OCI-LY1 (cell line): ENCODE measurements around the gene PIP4K2A.

ENCODE experiments used
- H2AFZ ChIP-seq: fragments of 200-600 bp; sonication (generic), shearing (Covaris generic); 2 replicates; pipeline ENCODE4 v1.6.0; 2014; ENCODE audit warnings: antibody characterized with exemption, mild to moderate bottlenecking, low read length
- H3F3A ChIP-seq: fragments of 200-600 bp; sonication (generic), shearing (Covaris generic); 2 replicates; pipeline ENCODE4 v1.6.0; 2014; ENCODE audit warnings: mild to moderate bottlenecking, antibody characterized with exemption, low read length, moderate library complexity; ENCODE audit not compliant: insufficient read depth
- H3K27ac ChIP-seq: fragments of 200-600 bp; sonication (generic); 2 replicates; pipeline ENCODE4 v1.5.1; 2014; ENCODE audit warnings: low read length, mixed run types, mild to moderate bottlenecking, low read depth; ENCODE audit not compliant: poor library complexity, severe bottlenecking
- H3K27me3 ChIP-seq: fragments of 200-600 bp; sonication (generic); 2 replicates; pipeline ENCODE4 v1.6.0; 2014; ENCODE audit warnings: antibody characterized with exemption, mild to moderate bottlenecking, low read length, moderate library complexity; ENCODE audit not compliant: insufficient read depth
- H3K36me3 ChIP-seq: fragments of 200-600 bp; sonication (generic); 2 replicates; pipeline ENCODE4 v1.6.1; 2014; ENCODE audit warnings: mild to moderate bottlenecking, antibody characterized with exemption, low read length, moderate library complexity, mixed read lengths; ENCODE audit not compliant: insufficient read depth
- H3K4me1 ChIP-seq: fragments of 200-600 bp; sonication (generic); 2 replicates; pipeline ENCODE4 v1.5.1; 2014; ENCODE audit warnings: mild to moderate bottlenecking, low read length, moderate library complexity; ENCODE audit not compliant: insufficient read depth, severe bottlenecking
- H3K4me2 ChIP-seq: fragments of 200-600 bp; sonication (generic), shearing (Covaris generic); 2 replicates; pipeline ENCODE4 v1.6.1; 2014; ENCODE audit warnings: low read length
- H3K4me3 ChIP-seq: fragments of 200-600 bp; sonication (generic); 2 replicates; pipeline ENCODE4 v1.5.1; 2014; ENCODE audit warnings: low read length, low read depth, mild to moderate bottlenecking, mixed read lengths; ENCODE audit not compliant: poor library complexity, severe bottlenecking
- H3K79me2 ChIP-seq: fragments of 200-600 bp; shearing (Covaris generic); 2 replicates; pipeline ENCODE4 v1.6.1; 2016; ENCODE audit warnings: mixed run types, low read length, mixed read lengths; ENCODE audit not compliant: insufficient read depth
- H3K9ac ChIP-seq: fragments of 200-600 bp; sonication (generic), shearing (Covaris generic); 2 replicates; pipeline ENCODE4 v1.6.1; 2014; ENCODE audit warnings: mild to moderate bottlenecking, low read length, mixed read lengths
- H3K9me2 ChIP-seq: fragments of 200-600 bp; sonication (generic), shearing (Covaris generic); 2 replicates; pipeline ENCODE4 v1.6.1; 2014; ENCODE audit warnings: low read depth, mild to moderate bottlenecking, low read length, mixed read lengths
- H3K9me3 ChIP-seq: fragments of 200-600 bp; shearing (Covaris generic); 2 replicates; pipeline ENCODE4 v1.6.1; 2014; ENCODE audit warnings: low read length, mixed read lengths
- H4K20me1 ChIP-seq: fragments of 200-600 bp; sonication (generic), shearing (Covaris generic); 2 replicates; pipeline ENCODE4 v1.6.0; 2016; ENCODE audit warnings: mild to moderate bottlenecking, low read length; ENCODE audit not compliant: insufficient read depth
- EZH2 ChIP-seq: fragments of 200-600 bp; sonication (generic), shearing (Covaris generic); IDR thresholded peaks from 2 replicates; pipeline ENCODE4 v1.8.0; 2017; ENCODE audit warnings: borderline replicate concordance, mixed run types, mild to moderate bottlenecking, antibody characterized with exemption, low read length, moderate library complexity, mixed read lengths
- TF ChIP-seq, protein P1 (sequence below): fragments of 200-600 bp; sonication (generic), shearing (Covaris generic); IDR thresholded peaks from 2 replicates; pipeline ENCODE4 v1.5.1; 2017; ENCODE audit warnings: mild to moderate bottlenecking, antibody characterized with exemption, low read length, moderate library complexity, mixed read lengths

PIP4K2A gene

GRCh38 chr10:22647244-22647643 is 67.1 kb downstream of the PIP4K2A start:
- Histone ChIP-seq H3K79me2 (no peaks in the 10 kb centered on the region), H3F3A (no peaks in the 10 kb centered on the region), H3K4me1 (no peaks in the 10 kb centered on the region), H3K9me3 (no peaks in the 10 kb centered on the region), H2AFZ (no peak overlapping the region), H3K27ac (no peak overlapping the region), H3K36me3 (no peaks in the 10 kb centered on the region), H3K9me2 (no peaks in the 10 kb centered on the region), H3K4me2 (no peak overlapping the region), H4K20me1 (no peaks in the 10 kb centered on the region), H3K4me3 (no peak overlapping the region), H3K9ac (no peak overlapping the region), H3K27me3 (no peaks in the 10 kb centered on the region)
- no peak for TF ChIP-seq EZH2
- TF ChIP-seq, protein P1, sequence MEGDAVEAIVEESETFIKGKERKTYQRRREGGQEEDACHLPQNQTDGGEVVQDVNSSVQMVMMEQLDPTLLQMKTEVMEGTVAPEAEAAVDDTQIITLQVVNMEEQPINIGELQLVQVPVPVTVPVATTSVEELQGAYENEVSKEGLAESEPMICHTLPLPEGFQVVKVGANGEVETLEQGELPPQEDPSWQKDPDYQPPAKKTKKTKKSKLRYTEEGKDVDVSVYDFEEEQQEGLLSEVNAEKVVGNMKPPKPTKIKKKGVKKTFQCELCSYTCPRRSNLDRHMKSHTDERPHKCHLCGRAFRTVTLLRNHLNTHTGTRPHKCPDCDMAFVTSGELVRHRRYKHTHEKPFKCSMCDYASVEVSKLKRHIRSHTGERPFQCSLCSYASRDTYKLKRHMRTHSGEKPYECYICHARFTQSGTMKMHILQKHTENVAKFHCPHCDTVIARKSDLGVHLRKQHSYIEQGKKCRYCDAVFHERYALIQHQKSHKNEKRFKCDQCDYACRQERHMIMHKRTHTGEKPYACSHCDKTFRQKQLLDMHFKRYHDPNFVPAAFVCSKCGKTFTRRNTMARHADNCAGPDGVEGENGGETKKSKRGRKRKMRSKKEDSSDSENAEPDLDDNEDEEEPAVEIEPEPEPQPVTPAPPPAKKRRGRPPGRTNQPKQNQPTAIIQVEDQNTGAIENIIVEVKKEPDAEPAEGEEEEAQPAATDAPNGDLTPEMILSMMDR, result no peak

- Histone ChIP-seq H3K9me3 (no peaks in the 10 kb centered on the region), H3K9me2 (no peaks in the 10 kb centered on the region), H2AFZ (no peak overlapping the region), H3K27me3 (no peaks in the 10 kb centered on the region), H4K20me1 (no peaks in the 10 kb centered on the region), H3K4me3 (no peak overlapping the region), H3K36me3 (no peaks in the 10 kb centered on the region), H3K4me1 (no peaks in the 10 kb centered on the region), H3F3A (no peaks in the 10 kb centered on the region), H3K79me2 (no peaks in the 10 kb centered on the region), H3K4me2 (no peak overlapping the region), H3K9ac (no peak overlapping the region), H3K27ac (no peak overlapping the region)
- no peak for TF ChIP-seq EZH2
- TF ChIP-seq, protein P1, result no peak
Measured at GRCh38 chr10:22646388-22646853, 68.0 kb downstream of the PIP4K2A start.

DNA sequence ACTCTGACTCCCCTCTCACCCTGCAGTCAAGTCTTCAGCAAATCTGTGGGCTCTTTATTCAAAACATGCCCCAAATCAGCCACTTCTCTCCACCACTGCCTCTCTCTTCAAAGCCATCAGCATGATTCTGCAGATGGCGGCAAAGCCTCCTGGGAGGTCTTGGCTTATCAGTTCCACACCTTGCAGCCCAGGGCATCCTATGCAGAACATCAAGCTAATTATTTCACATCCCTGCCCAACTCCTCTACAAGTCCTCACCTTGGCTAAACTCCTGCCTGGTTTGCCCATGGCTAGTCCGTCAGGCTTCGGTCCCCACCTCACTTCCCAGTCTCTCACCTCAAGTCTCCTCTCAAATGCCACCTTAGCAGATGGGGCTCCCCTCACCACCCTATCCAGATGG is 70.2 kb downstream of the PIP4K2A start:
- H3K36me3 ChIP-seq, result no peaks in the 10 kb centered on the region
- no peaks in the 10 kb centered on the region for H3K27me3 ChIP-seq
- no peaks in the 10 kb centered on the region for H3K4me1 ChIP-seq
- no peak overlapping the region for H3K4me2 ChIP-seq
- no peak overlapping the region for H2AFZ ChIP-seq
- H4K20me1 ChIP-seq, result no peaks in the 10 kb centered on the region
- no peaks in the 10 kb centered on the region for H3K79me2 ChIP-seq
- H3K27ac ChIP-seq, result no peak overlapping the region
- no peaks in the 10 kb centered on the region for H3K9me2 ChIP-seq
- no peaks in the 10 kb centered on the region for H3K9me3 ChIP-seq
- no peak overlapping the region for H3K9ac ChIP-seq
- H3K4me3 ChIP-seq, result no peak overlapping the region
- H3F3A ChIP-seq, result no peaks in the 10 kb centered on the region
- TF ChIP-seq EZH2, result no peak
- TF ChIP-seq, protein P1, result no peak
